Immature natural killer cell (primary cell): ENCODE results near the gene MYH6. TPM values are rescaled to one million over a fixed set of nuclear protein-coding genes. Genes with fewer than 3 reads are reported as not detected.
A peak's percentile ranks its signal among the peaks of the same experiment; 100 is the strongest.

Experiments
- DNase-seq, 3 donors: peaks; one replicate each; pipeline ENCODE4 v3.0.0; 2022; ENCODE audit warnings: mixed read lengths in 1 of 3
- H3K27ac Mint-ChIP-seq, 6 donors: one replicate each; pipeline ENCODE4 v1.8.0; 2020; ENCODE audit warnings: mixed read lengths in 6 of 6, mild to moderate bottlenecking in 5 of 6, inconsistent platforms in 4 of 6, moderate library complexity in 3 of 6
- H3K27me3 Mint-ChIP-seq, 3 donors: one replicate each; pipeline ENCODE4 v1.8.0; 2020 to 2021; ENCODE audit warnings: low read depth in 3 of 3, mild to moderate bottlenecking in 3 of 3, mixed read lengths in 3 of 3, moderate library complexity in 3 of 3, inconsistent platforms in 1 of 3
- H3K36me3 Mint-ChIP-seq, 3 donors: one replicate each; pipeline ENCODE4 v1.8.0; 2020; ENCODE audit warnings: mixed read lengths in 3 of 3, inconsistent platforms in 2 of 3, mild to moderate bottlenecking in 2 of 3
- H3K4me1 Mint-ChIP-seq, 2 donors: one replicate each; pipeline ENCODE4 v1.8.0; 2020; ENCODE audit warnings: inconsistent platforms in 2 of 2, mild to moderate bottlenecking in 2 of 2, mixed read lengths in 2 of 2, moderate library complexity in 1 of 2
- H3K4me3 Mint-ChIP-seq, 5 donors: one replicate each; pipeline ENCODE4 v1.8.0; 2020; ENCODE audit warnings: mild to moderate bottlenecking in 5 of 5, mixed read lengths in 5 of 5, inconsistent platforms in 3 of 5, moderate library complexity in 3 of 5
- H3K9me3 Mint-ChIP-seq, 6 donors: one replicate each; pipeline ENCODE4 v1.8.0; 2020; ENCODE audit warnings: mild to moderate bottlenecking in 6 of 6, mixed read lengths in 6 of 6, inconsistent platforms in 4 of 6, moderate library complexity in 3 of 6
- polyA plus RNA-seq, 3 donors: library from polyadenylated mRNA; unstranded; fragments of 300-500 nt; fragmentation: Illumina TruSeq; gene quantifications; one replicate each; pipeline ENCODE4 v1.2.3, GENCODE V29; 2021

The MYH6 gene
- polyA plus RNA-seq, 3 donors from 2014 or later, result not detected

DNA sequence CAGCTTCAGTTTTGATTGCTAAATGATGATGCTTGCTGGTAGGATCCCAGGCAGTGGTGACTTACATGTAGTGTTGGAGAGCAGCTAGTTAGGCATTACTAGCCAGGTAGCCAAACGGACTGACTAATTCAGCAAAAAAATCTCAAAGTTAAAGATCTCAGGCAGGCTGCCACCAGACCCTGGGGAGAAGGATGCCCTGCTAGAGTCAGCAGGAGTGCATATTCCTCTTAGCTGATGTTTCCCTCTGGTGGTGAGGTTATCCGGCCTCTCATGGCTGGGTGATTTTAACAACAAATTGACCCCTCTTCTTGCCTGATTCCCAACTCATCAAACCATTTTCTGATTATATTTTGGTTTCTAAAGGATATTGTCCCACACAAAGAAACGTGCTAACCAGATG is 45.9 kb downstream of the MYH6 start:
- Mint-ChIP-seq H3K27me3 (peaks cover 4 to 8% (median 4%) of the 10 kb centered on the region in 3 donors), H3K36me3 (no peaks in the 10 kb centered on the region), H3K4me1 (no peaks in the 10 kb centered on the region), H3K27ac (no peak overlapping the region), H3K4me3 (no peak overlapping the region), H3K9me3 (no peaks in the 10 kb centered on the region)
- DNase-seq, result no peak

DNA sequence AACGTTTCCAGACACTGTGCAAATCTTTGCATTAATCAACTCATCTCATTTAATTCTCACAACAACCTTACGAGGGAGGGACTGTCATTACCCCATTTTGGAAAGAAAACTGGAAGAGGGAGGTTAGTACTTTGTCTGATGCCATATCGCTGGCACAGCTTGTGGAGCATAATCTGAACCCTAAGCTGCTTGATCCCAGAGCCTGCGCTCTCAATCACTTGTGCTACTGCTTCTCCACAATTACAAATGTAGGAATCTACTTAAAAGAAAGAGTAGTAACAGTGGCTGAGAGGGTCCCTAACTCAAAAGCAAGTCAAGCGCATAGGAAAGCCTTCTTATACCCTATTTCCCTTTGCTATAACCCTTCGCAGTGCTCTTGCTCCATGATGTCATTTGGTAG is 46.3 kb downstream of the MYH6 start:
- no peak overlapping the region for H3K27ac Mint-ChIP-seq
- peaks cover 3 to 5% (median 4%) of the 10 kb centered on the region in 3 donors for H3K27me3 Mint-ChIP-seq
- H3K4me3 Mint-ChIP-seq, result no peak overlapping the region
- no peak for DNase-seq
- H3K9me3 Mint-ChIP-seq, result no peaks in the 10 kb centered on the region
- no peaks in the 10 kb centered on the region for H3K36me3 Mint-ChIP-seq
- no peaks in the 10 kb centered on the region for H3K4me1 Mint-ChIP-seq

DNA sequence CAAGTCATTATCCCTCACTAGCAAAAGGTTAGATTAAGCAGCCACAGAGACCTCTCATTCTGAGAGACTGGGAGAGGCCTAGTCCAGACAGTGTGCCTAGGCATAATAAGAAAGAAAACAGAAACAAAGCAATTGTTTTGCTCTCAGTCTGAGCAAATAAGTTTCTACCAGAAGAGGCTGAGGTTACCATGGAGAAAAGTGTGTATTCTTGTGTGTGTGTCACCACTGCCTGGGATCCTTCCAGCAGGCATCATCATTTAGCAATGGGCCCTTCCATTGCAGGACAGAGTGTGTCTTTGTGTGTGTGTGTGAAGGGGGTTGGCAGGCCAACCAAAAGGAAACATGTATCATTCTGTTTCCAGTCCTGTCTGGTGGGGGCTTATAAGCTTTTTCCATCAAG is 46.8 kb downstream of the MYH6 start:
- Mint-ChIP-seq H3K9me3 (no peaks in the 10 kb centered on the region), H3K27me3 (peaks cover 3 to 6% (median 5%) of the 10 kb centered on the region in 3 donors), H3K27ac (no peak overlapping the region), H3K36me3 (no peaks in the 10 kb centered on the region), H3K4me1 (no peaks in the 10 kb centered on the region), H3K4me3 (no peak overlapping the region)
- no peak for DNase-seq

DNA sequence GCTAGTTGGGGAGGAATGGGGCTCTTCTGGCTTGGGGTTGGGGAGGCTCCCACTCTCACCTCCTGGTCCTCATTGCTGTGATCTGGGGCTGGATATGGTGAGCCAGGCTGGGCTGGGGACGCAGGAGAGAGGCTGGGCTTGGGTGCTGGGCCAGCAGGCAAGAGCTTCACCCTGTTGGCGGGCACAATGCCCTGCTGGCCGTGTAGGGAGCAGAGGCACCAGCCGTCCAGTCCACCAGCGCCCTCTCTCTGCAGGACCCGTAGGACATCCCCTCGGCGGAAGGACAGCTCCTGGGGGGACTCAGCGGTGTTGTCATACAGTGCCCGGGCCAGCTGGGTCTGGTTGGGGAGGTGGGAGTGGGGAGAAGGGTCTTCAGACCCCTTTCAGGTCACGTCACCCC is 47.6 kb downstream of the MYH6 start:
- no peak overlapping the region for H3K27ac Mint-ChIP-seq
- H3K4me3 Mint-ChIP-seq, result no peak overlapping the region
- no peaks in the 10 kb centered on the region for H3K36me3 Mint-ChIP-seq
- DNase-seq, result no peak
- H3K4me1 Mint-ChIP-seq, result no peaks in the 10 kb centered on the region
- peaks cover 3 to 6% (median 6%) of the 10 kb centered on the region in 3 donors for H3K27me3 Mint-ChIP-seq
- no peaks in the 10 kb centered on the region for H3K9me3 Mint-ChIP-seq

DNA sequence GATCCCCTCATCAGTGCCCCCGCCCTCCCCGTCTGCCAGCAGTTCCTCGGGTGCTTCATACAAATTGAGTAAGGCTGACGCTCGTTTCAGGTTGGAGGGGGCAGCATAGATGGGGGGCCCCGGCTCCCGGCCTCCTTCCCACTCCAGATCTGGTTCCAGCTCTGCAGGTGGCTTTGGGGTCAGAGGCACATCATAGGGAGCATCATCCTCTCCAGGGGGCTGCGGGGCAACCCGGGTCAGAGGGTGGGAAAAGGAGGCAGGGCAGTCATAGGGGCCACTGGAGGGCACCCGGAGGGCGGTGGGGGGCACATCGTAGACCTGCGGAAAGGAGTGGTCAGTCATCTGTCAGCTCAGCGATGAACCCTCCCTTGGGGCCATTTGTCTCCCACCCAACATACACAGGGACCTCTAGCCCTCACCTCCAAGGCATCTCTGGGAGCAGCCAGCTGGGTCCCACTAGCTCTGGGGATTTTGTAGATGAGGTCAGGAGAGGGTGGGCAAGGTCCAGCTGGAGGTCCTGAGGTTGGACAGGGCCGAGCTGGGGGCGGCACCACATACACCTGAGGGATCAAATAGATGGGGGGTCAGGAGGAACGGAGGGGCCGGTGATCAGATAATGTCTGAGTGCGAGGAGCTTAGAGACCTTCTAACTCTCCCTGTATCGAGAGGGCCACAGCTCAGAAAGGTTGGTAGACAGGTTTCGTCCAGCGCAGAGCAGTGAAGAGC is 48.2 kb downstream of the MYH6 start:
- Mint-ChIP-seq H3K27me3 (peaks cover 3 to 11% (median 6%) of the 10 kb centered on the region in 3 donors), H3K4me1 (no peaks in the 10 kb centered on the region), H3K9me3 (no peaks in the 10 kb centered on the region), H3K36me3 (no peaks in the 10 kb centered on the region), H3K27ac (no peak overlapping the region), H3K4me3 (no peak overlapping the region)
- no peak for DNase-seq

DNA sequence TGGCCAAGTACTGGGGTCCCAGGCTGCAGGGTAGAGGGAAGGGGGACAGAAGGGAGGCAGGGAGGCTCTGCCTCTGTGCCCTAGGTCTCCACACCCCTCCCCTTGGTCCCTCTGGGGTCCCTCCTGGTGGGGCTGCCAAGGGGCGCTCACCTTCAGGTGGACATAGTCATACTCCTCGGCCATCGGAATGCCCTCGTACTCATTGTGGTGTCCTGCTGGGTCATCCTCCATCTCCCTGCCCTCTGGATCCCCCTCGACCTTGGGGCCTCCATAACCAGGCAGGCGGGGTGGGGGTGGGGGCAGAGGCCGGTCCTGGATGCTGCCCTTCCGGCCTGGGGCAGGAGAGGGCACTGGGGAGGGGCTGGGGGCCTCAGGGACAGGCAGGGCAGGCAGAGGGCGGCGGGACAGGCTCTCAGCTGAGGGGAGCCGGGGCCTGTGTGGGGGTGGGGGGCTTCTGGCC is 48.9 kb downstream of the MYH6 start:
- Mint-ChIP-seq H3K27ac (no peak overlapping the region), H3K4me3 (no peak overlapping the region), H3K9me3 (peaks cover 0 to under 1% (median 0%) of the 10 kb centered on the region in 6 donors), H3K27me3 (peaks cover 0 to 11% (median 3%) of the 10 kb centered on the region in 3 donors), H3K36me3 (no peaks in the 10 kb centered on the region), H3K4me1 (no peaks in the 10 kb centered on the region)
- DNase-seq, result no peak

DNA sequence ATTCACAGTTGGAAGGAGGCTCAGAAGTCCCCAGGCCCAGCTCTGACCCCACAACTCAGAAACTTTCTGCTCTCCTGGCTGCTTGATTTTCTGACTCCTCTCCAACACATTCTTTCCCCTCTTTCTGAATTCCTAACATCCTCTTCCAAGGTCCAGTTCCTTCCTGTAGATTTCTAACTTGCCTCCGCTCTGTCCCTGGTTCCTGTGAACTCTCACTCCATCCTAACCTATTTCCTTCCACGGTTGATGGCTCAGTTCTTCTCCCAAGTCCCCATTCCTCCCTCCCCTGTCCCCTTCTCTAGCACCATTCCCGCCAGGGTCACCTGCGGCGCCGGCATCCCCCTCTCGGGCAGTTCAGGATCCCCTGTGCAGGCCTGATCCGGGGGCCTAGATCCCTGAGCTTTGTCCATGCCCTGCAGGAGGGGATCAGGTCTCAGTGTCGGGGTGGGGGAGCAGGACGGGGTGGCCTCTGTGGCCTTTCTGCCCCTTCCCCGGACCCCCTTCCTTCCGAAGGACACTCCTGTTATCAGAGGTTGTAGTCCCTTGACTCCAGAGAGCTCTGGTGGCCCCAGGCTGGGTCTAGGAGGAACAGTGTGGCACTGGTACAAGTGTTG is 49.4 kb downstream of the MYH6 start:
- H3K9me3 Mint-ChIP-seq, result peaks cover 0 to 6% (median 0%) of the 10 kb centered on the region in 6 donors
- H3K27me3 Mint-ChIP-seq, result peaks cover 0 to 8% (median 3%) of the 10 kb centered on the region in 3 donors
- H3K36me3 Mint-ChIP-seq, result peaks cover 0 to 3% (median 0%) of the 10 kb centered on the region in 3 donors
- H3K27ac Mint-ChIP-seq, result no peak overlapping the region
- peaks cover 0 to 1% of the 10 kb centered on the region in 2 donors for H3K4me1 Mint-ChIP-seq
- H3K4me3 Mint-ChIP-seq, result no peak overlapping the region
- no peak for DNase-seq

DNA sequence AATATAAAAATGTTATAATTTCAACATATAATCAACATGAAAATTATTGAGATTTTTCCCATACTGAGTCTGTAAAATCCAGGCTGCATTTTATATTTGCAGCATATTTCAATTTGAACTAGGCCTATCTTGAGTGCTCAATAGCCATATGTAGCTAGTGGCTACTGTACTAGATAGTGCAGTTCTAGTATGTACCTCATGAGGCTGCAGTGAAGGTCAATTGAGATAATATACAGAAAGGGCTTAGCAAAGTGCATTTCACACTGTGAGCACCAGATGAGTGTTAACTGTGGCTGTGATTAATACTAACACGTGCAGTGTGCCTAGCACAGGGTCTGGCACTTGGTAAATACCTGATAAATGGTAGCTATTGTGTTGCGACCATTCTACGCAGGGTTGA is 50.0 kb downstream of the MYH6 start:
- no peak for DNase-seq
- Mint-ChIP-seq H3K36me3 (peaks cover 0 to 3% (median 0%) of the 10 kb centered on the region in 3 donors), H3K9me3 (peaks cover 0 to 8% (median 0%) of the 10 kb centered on the region in 6 donors), H3K4me1 (peaks cover 5 to 6% of the 10 kb centered on the region in 2 donors), H3K4me3 (no peak overlapping the region), H3K27me3 (peaks cover under 1 to 9% (median 8%) of the 10 kb centered on the region in 3 donors), H3K27ac (no peak overlapping the region)

DNA sequence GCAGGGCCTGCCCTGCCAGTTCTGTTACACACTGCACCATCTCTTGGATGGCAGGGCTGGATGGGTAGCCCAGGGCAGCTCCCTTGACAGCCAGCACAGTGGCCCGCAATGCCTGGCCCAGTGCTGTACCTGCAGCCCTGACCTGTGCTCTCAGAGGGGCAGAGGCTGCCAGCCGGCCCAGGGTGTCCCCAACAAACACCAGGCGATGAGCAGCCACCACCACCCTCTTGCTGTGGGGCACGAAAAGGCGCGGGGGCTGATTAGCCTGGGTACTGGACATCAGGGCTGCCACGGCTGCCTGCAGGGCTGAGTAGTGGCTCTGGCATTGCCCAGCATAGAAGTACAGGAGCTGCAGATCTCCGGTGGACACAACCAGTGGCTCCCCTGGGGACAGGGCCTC is 50.8 kb downstream of the MYH6 start:
- peaks cover 0 to 3% (median 0%) of the 10 kb centered on the region in 3 donors for H3K36me3 Mint-ChIP-seq
- H3K4me3 Mint-ChIP-seq, result no peak overlapping the region
- no peak for DNase-seq
- peaks cover 4 to 11% (median 8%) of the 10 kb centered on the region in 3 donors for H3K27me3 Mint-ChIP-seq
- H3K27ac Mint-ChIP-seq, result no peak overlapping the region
- H3K4me1 Mint-ChIP-seq, result peaks cover 8 to 10% of the 10 kb centered on the region in 2 donors
- H3K9me3 Mint-ChIP-seq, result peaks cover 0 to 8% (median 0%) of the 10 kb centered on the region in 6 donors

DNA sequence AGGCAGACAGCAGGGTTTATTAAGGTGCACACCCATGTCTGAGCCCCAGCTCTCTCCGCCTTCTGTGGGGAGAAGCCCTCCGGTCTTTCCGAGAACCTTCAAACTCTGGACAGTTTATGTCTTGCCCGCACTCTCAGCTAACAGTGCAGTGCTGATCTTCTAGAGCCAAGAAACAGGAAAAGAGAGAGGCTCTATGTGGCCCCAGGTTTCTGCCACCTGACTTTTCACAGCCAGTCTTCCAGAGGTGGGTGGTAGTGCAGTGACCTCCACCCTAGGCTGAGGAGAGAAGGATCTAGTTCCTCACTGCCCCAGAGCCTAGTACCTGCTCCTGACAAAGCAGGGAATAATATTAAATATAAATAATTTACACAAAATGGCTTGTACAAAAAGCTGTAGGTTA is 51.4 kb downstream of the MYH6 start:
- H3K27me3 Mint-ChIP-seq, result peaks cover 4 to 11% (median 8%) of the 10 kb centered on the region in 3 donors
- H3K27ac Mint-ChIP-seq, result no peak overlapping the region
- peaks cover 0 to 8% (median 0%) of the 10 kb centered on the region in 6 donors for H3K9me3 Mint-ChIP-seq

DNA sequence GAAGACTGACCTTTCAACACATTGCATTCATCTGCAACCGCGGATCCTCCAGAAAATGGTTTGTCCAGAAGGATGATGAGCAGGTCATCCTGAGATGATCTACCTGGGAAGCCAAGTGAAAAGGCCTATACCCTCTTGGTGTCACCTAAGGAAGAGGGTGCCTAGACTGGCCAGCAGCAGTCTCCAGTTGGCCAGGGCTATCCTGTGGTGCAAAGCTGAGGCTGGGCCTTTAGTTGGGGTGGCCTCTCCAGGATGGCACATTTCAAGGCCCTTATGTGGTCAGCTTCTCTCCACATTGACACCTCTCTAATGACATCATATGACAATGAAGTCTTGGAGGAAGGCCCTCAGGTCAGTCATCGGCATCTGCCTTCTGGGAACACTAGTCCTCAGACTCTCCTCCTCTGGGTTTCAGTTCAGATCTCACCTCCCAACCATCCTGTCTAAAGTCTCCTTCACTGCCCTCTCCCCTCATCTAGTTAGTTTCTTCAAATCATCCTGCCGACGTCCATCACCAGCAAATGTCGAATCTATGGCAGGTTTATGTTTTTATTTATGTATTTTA is 52.1 kb downstream of the MYH6 start:
- H3K27me3 Mint-ChIP-seq, result peaks cover 8 to 15% (median 10%) of the 10 kb centered on the region in 3 donors
- no peak overlapping the region for H3K27ac Mint-ChIP-seq
- H3K9me3 Mint-ChIP-seq, result peaks cover 0 to 8% (median 0%) of the 10 kb centered on the region in 6 donors
- peaks cover 10 to 14% of the 10 kb centered on the region in 2 donors for H3K4me1 Mint-ChIP-seq
- no peak overlapping the region for H3K4me3 Mint-ChIP-seq
- H3K36me3 Mint-ChIP-seq, result peaks cover 0 to 3% (median 0%) of the 10 kb centered on the region in 3 donors
- no peak for DNase-seq

More for the DNA sequence above, 51.4 kb downstream of the MYH6 start:
- DNase-seq, result no peak
- peaks cover 0 to 3% (median 0%) of the 10 kb centered on the region in 3 donors for H3K36me3 Mint-ChIP-seq
- H3K4me1 Mint-ChIP-seq, result peaks cover 8 to 10% of the 10 kb centered on the region in 2 donors
- H3K4me3 Mint-ChIP-seq, result no peak overlapping the region

DNA sequence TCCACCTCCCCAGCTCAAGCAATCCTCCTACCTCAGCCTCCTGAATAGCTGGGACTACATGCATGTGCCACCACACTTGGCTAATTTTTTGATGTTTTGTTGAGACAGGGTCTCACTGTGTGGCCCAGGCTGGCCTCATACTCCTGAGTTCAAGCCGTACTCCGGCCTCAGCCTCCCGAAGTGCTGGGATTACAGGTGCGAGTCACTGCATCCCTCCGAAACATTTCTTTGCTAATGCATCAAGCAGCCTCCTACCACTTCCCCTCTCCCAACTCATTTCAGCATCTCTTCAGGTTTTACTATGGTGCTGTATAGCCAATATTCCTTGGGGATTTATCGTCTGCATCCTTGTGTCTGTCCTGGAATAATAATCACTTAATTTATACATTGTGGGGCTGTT is 53.1 kb downstream of the MYH6 start:
- Mint-ChIP-seq H3K27ac (no peak overlapping the region), H3K9me3 (peaks cover 0 to 8% (median 0%) of the 10 kb centered on the region in 6 donors), H3K36me3 (peaks cover 0 to 3% (median 0%) of the 10 kb centered on the region in 3 donors), H3K4me3 (no peak overlapping the region), H3K4me1 (peaks cover 10 to 19% of the 10 kb centered on the region in 2 donors), H3K27me3 (peaks cover 12 to 20% (median 13%) of the 10 kb centered on the region in 3 donors)
- DNase-seq, result no peak

DNA sequence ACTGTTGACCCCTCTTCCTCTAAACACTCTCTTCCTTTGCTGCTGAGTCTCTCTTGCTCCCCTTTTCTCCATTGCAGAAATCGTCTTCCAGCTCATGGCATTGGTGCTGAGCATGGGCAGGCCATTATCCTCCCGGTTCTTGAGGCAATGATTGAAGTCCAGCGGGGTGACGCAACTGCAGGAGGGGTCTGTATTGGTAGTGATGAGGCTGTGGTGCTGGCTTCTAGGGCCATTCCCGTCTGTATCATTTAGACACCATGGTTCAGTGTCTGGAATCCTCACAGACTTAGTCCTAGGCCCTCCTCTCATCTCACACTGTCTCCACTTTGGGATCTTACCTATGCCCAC is 54.7 kb downstream of the MYH6 start:
- Mint-ChIP-seq H3K4me1 (peaks cover 10 to 19% of the 10 kb centered on the region in 2 donors), H3K36me3 (peaks cover 0 to 3% (median 0%) of the 10 kb centered on the region in 3 donors), H3K27ac (peak overlapping the region in 1 of 6 donors; percentile 81), H3K4me3 (peak overlapping the region; percentile 67 to 83 (median 72)), H3K27me3 (peaks cover 12 to 22% (median 15%) of the 10 kb centered on the region in 3 donors), H3K9me3 (peaks cover 0 to 8% (median 0%) of the 10 kb centered on the region in 6 donors)
- DNase-seq, result no peak
